Activated CD4-positive, alpha-beta T cell treated with anti-CD3 and anti-CD28 coated beads for 1 hour (primary cell): ENCODE measurements around the gene LRPAP1.

ENCODE experiments used
- DNase-seq: peaks from one replicate; pipeline ENCODE4 v3.0.0-alpha.2; 2020

LRPAP1 gene

GRCh38 chr4:3484057-3484973 lies 47.9 kb downstream of the LRPAP1 start:
- no peak for DNase-seq

DNA sequence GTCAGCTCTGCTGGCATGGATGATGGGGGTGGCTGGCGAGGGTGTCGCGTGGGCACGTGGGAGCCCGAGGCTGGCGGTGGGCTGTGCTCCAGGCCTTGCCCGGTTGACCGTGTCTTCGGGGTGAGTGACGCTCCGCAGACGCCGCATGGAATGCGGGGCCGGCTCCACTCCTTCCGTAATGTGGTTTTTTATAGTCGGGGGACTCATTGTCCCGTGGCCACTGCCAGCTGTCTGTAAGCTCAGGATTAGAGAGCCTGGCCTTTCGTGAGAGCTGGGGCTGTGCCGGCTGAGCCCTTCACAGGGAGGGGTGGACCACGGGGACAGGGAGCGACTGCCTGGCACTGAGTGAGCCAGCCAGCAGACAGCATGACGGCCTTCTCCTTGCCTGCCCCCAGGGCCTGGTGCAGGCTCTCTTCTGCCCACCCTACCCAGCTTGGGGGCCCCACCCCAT lies 48.7 kb downstream of the LRPAP1 start:
- no peak for DNase-seq

GRCh38 chr4:3482707-3483106 lies 49.5 kb downstream of the LRPAP1 start:
- DNase-seq = no peak

- DNase-seq = no peak
Observed at GRCh38 chr4:3481783-3482393, 50.3 kb downstream of the LRPAP1 start.

DNA sequence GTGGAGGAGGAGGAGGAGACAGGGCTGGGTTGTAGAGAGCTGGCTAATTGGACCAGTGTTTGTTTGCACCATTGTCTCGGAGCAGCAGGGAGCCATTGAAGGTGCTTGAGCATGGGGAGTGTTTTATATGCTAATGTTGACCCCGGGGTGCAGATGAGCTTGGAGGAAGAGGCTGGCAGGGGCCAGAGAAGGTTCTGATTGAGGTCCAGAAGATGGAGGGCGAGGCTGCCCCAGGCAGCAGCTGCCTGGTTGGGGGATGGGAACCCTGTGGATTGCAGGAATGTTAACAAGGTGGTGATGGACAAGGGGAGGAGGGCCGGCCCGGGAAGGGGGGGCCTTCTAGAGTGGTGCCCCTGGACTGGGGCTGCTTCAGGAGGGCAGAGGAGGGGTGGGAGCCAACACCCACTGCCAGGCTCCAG lies 51.1 kb downstream of the LRPAP1 start:
- no peak for DNase-seq

DNA sequence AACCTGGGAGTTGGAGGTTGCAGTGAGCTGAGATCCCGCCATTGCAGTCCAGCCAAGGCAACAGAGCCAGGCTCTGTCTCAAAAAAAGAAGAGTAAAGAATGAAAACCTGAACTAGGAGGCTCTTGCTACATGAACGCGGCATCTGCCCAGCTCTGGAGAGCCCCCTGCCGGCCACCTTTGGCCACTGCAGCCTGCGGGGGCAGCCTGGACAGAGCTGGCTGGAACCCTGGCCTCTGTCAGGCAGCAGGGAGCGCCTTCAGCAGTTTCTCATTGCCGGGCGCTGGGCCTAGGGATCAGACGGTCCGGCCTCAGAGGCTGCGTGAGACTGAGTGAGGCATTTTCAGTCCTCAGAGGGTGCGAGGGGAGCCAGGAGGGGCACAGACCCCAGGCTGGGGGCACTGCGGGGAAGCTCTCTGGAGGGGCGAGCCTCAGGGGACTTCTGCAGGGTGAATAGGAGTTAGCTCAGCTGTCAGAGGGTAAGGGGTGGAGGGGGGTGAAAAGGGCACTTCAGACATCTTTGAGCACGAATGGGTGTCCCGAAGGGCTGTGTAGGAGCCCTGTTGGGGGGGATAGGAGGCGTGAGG lies 51.6 kb downstream of the LRPAP1 start:
- peak; percentile 53 for DNase-seq

GRCh38 chr4:3479358-3480101 lies 52.7 kb downstream of the LRPAP1 start:
- no peak for DNase-seq

DNA sequence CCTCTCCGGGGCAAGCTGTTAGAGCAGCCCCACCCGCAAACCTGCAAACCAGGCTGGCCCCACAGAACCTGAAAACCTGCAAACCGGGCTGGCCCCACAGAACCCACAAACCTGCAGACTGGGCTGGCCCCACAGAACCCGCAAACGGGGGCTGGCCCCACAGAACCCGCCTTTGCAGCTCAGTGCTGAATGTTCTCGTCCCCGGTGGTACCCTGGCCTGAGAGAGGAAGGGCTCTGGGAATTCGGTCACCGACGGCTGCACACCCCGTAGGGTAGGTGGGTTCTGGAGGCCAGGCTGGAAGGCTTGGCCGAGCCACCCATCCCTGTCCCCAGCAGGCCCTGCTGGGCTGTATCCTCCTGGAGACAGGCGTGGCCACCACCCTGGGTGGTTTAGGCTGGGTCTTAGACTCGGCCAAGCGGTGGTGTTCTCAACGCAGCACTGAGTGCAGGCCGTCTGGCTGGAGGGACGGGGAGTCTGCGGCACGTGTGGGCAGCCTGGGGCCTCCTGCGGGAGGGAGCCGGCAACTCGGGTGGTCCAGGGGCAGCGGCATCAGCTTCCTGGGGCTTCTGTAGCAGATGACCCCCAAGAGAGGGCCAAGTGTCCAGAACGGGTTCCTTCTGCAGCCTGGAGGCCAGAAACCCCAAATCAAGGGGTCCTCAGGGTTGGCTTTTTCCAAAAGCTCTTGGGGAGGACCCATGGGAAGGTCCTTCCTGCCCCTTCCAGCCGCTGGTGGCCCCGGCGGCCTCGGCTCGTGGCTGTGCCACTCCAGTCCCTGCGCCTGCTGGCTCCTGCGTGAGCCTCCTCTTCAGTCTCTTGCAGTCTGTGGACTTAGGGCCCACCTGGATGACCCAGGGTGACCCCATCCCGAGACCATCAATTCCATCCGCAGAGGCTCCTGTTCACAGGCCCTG lies 53.5 kb downstream of the LRPAP1 start:
- no peak for DNase-seq

DNA sequence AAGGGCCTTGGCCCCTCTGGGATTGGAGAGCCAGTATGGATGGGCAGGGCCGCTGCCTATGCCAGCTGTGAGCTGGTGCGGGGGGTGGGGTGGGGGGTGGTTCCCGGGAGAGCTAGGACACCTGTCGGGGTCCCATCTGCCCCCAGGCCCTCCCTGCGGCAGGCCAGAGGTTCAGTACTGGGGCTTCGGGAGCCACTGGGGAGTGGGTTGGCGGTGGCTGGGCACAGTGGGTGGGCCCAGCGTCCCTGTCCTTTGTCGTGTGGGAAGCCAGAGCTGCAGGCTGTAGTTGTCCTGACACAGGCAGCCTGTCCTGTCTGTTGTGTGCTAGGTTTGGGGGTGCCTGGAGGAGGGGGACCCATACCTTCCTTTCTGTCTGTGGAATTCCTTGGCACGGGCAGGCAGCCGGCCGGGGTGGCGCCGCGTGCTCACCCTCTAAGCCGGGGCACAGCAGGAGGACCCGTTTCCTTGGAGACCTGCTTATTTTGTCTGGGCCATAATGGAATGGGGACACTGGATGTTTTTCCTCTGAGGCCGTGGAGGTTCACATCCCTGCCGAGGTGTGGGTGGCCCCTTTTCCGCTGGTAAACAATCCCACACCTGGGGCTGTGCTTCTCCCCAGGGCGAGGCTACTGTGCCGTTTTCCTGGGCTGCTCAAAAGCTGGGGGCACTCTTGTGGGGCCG lies 54.3 kb downstream of the LRPAP1 start:
- DNase-seq = no peak

DNA sequence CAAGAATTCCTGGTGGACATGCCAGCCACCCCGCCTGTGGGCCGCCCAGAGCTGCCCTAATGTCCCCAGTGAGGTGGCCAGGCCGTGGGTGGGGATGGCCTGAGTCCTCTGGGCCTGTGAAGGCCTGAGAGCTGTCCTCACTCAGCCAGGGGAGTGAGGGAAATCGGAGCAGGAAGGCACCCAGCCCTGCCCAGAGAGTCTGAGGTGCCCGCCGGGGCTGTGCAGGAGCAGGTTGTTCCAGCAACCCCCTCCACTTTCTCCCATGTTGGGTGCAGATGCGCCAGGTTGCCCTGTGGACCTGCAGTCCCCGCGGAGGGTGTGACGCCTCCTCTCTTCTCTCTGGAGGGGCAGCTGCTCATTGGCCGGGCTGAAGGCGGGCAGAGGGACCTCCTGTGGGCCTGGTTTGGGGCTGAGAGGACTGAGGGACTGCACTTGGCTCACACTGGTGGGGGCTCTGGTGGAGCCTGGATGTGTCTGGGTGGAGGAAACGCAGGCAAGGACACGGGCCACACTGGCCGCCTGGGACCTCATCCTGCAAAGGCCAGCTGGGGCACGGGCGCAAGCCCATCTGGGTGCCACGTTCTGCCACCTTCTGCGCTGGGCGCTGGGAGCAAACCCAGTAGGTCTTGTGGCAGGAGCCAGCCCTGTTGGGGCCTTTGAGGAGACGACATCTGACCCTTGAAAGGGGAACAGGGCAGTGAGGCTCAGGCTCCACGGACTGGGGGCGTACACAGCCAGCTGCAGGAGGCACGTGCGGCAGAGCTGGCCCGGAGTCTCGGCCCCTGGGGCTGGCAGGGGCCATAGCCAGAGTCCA lies 55.1 kb downstream of the LRPAP1 start:
- DNase-seq = no peak

DNA sequence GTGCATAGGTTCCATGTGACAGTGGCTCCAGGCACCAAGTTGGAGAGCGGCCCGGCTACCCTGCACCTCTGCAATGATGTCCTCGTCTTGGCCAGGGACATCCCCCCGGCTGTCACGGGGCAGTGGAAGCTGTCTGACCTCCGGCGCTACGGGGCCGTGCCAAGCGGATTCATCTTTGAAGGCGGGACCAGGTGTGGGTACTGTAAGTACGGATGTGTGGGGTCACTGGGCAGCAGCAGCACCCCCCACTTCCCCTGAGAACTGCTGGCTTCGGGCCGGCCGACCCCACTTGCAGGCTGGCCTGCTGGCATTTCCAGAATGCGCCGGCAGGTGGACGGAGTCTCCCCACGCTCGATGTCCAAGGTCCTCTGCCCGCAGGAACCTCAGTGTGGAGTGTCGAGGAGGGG lies 55.9 kb downstream of the LRPAP1 start:
- no peak for DNase-seq

GRCh38 chr4:3475713-3476260 lies 56.4 kb downstream of the LRPAP1 start:
- no peak for DNase-seq

GRCh38 chr4:3475041-3475712 lies 57.0 kb downstream of the LRPAP1 start:
- DNase-seq = no peak

DNA sequence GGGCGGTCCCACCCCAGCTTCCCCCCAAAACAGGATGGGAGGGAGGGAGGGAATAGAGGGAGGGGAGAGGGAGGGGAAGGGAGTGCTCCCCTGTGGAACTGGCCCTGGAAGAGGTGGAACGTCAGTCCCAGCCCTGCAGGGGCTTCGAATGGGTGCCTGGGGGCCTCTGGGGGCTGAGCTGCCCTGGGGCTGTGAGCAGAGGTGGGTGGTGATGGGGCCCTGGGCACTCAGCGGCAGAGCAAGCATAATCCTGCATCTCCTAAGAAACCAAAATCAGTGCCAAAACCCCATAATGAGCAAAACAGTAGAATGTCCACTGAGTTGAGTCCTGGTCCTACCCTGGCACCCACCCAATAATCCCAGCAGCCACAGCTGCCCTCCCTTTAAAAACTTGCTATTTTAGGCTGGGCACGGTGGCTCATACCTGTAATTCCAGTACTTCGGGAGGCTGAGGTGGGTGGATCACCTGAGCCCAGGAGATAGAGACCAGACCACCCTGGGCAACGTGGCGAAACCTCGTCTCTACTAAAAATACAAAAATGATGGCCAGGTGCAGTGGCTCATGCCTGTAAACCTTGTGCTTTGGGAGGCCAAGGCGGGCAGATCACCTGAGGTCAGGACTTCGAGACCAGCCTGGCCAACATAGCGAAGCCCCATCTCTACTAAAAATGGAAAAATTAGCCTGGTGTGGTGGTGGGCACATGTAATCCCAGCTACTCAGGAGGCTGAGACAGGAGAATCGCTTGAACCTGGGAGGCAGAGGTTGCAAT lies 58.0 kb downstream of the LRPAP1 start:
- DNase-seq = no peak

GRCh38 chr4:3473181-3473950 lies 58.9 kb downstream of the LRPAP1 start:
- no peak for DNase-seq

DNA sequence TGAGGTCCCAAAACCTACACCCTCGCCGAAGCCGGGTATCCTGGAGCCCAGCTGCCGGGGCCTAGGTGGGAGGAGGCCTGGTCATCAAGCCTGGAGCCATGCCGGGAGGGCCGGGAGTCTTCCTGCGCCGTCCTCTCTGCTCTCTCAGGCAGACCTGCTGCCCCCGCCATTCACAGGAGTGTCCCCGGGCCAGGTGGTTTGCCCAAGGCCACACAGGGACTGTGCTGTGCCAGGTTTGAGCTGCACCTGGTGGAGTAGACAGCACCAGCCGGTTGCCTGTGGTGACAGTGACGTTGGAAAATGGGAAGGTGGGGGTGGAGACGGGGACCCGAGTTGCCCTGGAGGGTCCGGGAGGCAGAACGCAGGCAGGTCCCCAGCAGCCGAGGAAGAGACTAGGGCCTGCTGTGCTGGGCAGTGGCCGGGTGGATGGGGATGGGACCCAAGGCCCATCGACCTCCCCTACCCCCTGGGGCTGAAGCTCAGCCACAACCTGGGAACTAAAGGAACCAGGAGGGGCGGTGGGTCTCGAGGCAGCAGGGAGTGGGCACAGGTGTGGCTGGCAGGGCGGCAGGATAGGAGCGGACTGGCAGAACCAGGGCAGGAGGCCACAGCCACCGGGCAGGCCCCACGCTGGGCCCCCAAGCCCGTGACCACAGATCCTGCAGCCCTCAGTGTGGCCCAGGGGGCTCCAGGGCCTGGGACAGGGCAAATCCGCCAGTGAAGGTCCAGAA lies 59.6 kb downstream of the LRPAP1 start:
- no peak for DNase-seq

GRCh38 chr4:3471886-3472285 lies 60.3 kb downstream of the LRPAP1 start:
- no peak for DNase-seq
